Activated naive CD8-positive, alpha-beta T cell treated with anti-CD3 and anti-CD28 coated beads, Interleukin-2, amount 50 U/mL, for 16 hours (primary cell): Measurements from ENCODE around the gene DAAM2.

Experiments
- DNase-seq: peaks from one replicate; pipeline ENCODE4 v3.0.0-alpha.2; 2020; ENCODE audit warnings: low read depth, low spot score

DAAM2 gene

DNA sequence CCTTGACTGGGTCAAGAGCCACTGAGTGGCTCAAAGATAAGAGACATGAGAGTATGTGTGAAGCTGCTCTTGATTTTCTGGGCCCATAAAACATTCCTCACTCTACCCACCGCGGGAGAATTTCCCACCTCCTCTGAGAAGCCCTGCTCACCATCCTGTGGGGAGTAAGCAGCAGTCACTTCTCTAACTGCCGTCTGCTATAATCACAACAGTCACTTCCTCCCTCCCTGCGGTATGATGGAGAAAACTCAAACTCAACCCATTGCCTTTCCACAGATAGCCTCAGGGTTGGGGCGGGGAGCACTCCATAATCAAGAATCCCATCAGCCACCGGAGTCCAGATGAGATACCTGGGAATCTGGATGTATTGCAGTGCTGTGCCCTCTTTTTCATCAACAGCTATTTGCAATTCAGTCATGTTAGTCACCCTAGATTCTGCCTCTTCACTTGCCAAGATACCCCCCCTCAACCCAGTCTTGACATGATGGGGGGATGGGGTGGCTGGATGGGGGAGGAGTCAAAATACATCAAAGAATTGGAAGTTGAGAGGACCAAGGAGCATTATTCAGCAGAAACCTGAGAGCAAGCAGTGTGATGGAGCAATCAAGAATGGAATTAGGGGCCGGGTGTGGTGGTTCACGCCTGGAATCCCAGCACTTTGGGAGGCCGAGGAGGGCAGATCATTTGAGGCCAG, 137.0 kb downstream of the DAAM2 start:
- no peak for DNase-seq

DNA sequence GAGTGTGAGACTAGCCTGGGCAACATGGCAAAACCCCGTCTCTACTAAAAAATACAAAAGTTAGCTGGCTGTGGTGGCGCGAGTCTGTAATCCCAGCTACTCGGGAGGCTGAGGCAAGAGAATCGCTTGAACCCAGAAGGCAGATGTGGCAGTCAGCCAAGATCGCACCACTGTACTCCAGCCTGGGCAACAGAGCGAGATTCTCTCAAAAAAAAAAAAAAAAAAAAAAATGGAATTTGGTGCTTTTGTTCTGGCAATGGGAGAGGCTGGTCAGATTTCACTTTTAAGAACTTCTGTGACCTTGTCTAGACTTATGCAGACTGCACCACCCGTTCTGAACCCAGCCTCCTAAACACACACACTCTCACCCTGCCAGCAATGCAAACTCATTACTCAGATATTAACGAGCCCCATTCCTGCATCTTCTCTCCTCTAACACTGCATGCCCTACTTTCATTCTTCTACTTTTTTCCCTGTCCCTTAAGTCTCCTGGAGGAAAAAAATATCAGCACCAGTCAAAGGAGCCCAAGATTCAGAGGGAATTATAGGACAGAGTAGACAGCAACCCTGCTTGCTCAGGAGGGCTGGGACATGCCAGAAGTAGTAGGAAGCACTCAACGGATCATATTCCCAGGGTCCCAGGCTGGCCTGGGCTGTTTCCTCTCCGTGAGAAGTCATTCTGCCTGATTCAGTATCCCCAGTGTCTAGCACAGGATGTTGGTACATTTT, 137.7 kb downstream of the DAAM2 start:
- no peak for DNase-seq

GRCh38 chr6:39930540-39930939, 138.4 kb downstream of the DAAM2 start:
- no peak for DNase-seq

GRCh38 chr6:39931607-39932006, 139.4 kb downstream of the DAAM2 start:
- no peak for DNase-seq

DNA sequence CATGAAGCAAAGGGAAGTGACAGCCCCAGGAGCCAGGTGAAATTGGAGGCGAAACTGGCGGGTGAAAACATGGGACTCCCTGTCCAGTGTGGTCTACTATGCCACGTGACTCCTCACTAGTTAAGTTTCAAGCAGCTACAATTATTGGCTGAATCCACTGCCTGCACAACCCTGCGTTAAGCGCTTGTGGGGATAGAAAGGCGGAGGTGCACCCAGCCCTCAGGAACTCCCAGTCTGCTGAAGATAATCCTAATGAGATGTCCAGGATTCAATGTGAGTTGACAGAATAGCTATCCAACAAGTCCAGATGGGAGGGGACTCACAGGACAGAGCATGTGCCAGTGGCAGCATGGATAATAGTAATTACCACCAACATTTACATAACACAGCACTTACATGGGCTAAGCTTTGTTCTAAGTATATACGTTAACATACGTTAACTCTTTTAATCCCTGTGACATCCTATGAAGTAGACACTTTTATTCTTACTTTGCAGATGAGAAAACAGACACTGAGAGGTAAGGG, 140.3 kb downstream of the DAAM2 start:
- DNase-seq: no peak

DNA sequence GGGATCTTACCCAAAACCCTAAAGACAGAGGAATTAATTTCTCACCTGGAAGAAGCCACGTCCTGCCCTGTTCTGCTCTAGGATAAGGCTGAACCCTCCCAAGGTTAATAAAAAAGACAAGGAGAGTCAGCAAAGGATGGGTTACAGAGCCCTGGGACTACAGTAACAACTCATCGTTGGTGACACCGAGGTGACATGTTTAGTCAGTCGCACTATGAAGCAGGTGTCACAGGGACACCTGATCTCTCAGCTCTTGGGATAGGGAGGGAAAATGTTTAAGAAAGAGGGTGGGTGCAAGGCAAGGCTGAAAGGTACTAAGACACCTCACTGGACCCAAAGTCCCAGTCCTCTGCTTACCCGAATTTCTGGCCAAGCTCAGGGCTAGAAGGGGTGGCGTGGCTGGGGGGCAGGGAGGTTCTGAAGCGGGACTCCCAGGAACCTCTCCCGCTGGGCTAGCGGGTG, 141.5 kb downstream of the DAAM2 start:
- DNase-seq: no peak

DNA sequence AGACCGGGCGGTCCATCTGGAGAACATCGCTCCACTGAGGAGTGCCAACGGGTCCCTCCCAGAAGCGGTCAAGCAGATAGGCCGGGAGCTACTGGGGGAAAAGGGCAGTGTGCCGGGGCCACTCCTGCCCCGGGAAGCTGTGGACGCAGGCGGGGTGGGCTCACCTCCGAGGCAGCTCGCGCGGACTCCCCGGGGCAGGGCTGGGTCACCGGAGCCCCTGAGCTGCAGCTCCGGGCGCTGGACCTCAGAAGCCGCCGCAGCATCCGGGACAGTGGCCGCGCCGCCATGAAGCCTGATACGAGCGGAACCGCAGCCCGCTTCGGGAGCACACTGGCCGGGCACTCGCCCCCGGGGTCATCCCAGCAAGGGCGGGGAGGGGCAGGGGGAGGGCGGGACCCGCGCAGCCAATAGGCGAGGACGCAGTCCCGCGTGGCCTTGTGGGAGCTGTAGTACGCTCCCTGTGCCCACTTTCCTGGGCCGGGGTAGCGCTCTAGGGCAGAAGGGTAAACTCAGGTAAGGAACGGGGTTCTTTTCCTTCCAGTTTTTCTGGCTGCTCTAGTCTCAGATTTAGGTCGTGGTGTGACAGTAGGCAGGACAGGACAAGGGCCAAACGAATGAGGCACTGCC, 142.1 kb downstream of the DAAM2 start, which contains the start of gene MOCS1:
Gene MOCS1 (minus strand): TSS at position 332 of the 627 bp plus-strand sequence. CDS start 45 bp downstream, at position 287.
- DNase-seq: peak; percentile 11

GRCh38 chr6:39935241-39935640, 143.1 kb downstream of the DAAM2 start:
- no peak for DNase-seq

DNA sequence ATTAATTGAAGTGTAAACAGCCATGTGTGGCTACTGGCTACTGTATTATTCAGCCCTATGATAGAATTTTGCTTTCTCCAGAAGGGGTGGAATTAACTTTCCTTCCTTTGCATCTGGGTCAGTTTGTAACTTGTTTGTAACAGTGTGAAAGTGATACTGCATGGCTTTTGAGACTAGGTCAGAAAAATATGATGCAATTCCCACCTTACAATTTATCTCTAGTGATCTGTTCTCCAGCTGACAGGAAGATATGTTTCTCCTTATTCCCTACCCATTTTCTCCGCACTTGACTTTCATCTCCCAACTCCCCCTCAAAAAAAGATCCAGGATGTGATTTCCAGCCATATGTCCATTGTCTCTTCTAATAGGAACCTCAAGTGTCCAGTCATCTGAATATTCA, 144.7 kb downstream of the DAAM2 start:
- no peak for DNase-seq

GRCh38 chr6:39937686-39938333, 145.6 kb downstream of the DAAM2 start:
- DNase-seq: no peak

DNA sequence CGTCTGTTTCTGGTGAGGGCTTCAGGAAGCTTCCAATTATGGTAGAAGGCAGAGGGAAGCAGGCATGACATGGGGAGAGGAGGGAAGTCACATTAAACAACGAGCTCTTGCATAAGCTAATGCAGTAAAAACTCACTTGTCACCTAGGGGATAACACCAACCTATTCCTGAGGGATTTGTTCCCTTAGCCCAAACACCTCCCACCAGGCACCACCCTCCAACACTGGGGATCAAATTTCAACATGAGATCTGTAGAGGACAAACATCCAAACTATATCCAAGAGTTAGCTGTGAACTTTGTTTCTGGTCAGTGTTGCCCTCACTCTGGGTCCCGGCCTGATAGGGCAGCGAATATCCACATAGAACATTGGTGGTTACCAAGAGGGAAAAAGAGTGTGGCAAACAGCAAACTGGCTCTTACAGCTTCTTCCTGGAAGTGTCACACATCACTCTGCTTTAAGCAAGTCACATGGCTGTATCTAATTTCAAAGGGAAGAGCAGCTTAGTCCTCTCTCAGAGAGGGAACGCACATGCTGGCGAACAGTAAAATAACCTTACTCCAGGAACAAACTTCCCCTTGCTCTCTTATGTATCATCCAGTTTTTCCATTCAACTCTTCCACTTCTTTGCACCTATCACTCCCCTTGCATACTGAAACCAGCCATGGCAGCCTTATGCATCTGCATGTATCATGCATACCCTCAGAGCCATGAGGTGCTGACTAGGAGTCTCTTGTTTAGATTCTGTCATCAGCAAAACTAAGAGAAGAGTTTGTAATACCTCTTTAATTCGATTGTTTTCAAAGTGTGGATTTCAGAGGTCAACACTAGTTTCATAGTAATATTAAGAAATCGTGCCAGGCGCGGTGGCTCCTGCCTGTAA, 146.8 kb downstream of the DAAM2 start:
- no peak for DNase-seq

- no peak for DNase-seq
Measured at GRCh38 chr6:39941138-39941537, 149.0 kb downstream of the DAAM2 start.

- DNase-seq: no peak
Measured at GRCh38 chr6:39941820-39942219, 149.6 kb downstream of the DAAM2 start.

DNA sequence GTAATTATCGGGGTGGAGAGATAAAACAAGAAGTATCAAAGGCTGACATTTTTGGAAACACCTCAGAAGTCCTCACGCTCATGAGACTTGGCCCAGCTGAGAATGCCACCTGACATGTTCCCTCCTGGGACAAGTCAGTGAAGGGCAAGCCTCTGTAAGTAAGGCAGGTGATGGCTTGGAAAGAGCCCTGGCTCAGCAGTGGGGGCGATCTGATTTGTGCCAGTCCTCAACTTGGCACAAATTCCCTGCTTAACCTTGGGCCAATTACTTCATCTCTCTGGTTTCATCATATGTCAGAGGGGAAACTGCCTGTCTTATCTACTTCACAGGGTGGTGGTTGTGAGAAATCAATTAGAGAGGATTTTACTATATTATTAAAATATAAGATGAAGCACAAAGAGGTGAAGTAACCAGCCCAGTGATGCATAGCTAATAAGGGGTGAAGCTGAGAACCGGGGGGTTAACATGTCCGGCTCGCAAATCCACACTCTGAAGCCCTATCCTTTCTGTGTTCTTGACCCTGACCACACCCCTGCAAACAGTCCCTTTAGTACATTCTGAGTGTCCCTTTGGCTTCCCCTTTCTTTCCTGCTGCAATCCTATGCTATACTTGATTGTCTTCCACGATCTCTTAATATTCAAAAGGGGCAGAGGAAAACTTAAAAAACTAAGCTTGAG, 150.9 kb downstream of the DAAM2 start:
- no peak for DNase-seq

DNA sequence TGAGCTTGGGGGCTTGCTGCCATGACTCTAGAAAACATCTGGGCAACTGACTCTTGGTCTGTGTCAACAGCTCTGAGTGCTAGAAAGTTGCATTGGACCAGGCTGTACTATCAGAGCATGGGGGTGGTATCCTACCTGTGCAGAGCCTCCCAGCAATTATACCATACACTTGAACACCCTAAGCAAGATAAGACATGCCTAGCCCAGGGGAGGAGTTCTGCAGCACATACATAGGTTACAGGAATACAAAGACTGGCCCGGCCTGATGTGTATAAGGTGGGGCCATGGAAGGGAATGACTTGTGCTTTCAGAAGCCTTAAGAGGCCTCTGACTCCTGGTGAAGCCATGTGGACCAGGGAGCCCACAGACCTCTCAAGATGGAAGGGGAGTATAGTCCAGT, 153.4 kb downstream of the DAAM2 start:
- DNase-seq: no peak

- DNase-seq: no peak
Measured at GRCh38 chr6:39947611-39948068, 155.5 kb downstream of the DAAM2 start.

GRCh38 chr6:39948199-39948791, 156.1 kb downstream of the DAAM2 start:
- DNase-seq: no peak

GRCh38 chr6:39950125-39950720, 158.0 kb downstream of the DAAM2 start:
- no peak for DNase-seq

GRCh38 chr6:39951191-39951590, 159.0 kb downstream of the DAAM2 start:
- no peak for DNase-seq
